ENCODE results near the gene SLC35D2.
"Not testable (repeated sequence)": the region's sequence is repeated elsewhere in the genome, so short reads cannot be mapped to it uniquely, and the experiment has no call there.

The SLC35D2 gene

GRCh38 chr9:96360976-96361375 lies 22.5 kb downstream of the SLC35D2 start:
- DNase-seq (ENCODE audit: low read depth), result no peak

- DNase-seq (ENCODE audit: low read depth), result not testable (repeated sequence)
These were observed 23.0 kb downstream of the SLC35D2 start for GRCh38 chr9:96360523-96360922.

GRCh38 chr9:96350866-96351265 lies 32.6 kb downstream of the SLC35D2 start:
- no peak for DNase-seq (ENCODE audit: low read depth)

GRCh38 chr9:96348261-96348660 lies 35.2 kb downstream of the SLC35D2 start:
- DNase-seq (ENCODE audit: low read depth), result no peak

- no peak for DNase-seq (ENCODE audit: low read depth)
These were observed 38.0 kb downstream of the SLC35D2 start for GRCh38 chr9:96345551-96345950.

GRCh38 chr9:96344458-96345180 lies 38.9 kb downstream of the SLC35D2 start:
- DNase-seq (ENCODE audit: low read depth), result no peak

GRCh38 chr9:96343515-96344360 lies 39.8 kb downstream of the SLC35D2 start:
- DNase-seq (ENCODE audit: low read depth), result no peak

GRCh38 chr9:96342571-96343245 lies 40.8 kb downstream of the SLC35D2 start:
- no peak for DNase-seq (ENCODE audit: low read depth)

- DNase-seq (ENCODE audit: low read depth), result no peak
These were observed 42.8 kb downstream of the SLC35D2 start for GRCh38 chr9:96340707-96341106.

- DNase-seq (ENCODE audit: low read depth), result no peak
These were observed 45.2 kb downstream of the SLC35D2 start for GRCh38 chr9:96338299-96338698.

- no peak for DNase-seq (ENCODE audit: low read depth)
These were observed 49.6 kb downstream of the SLC35D2 start for GRCh38 chr9:96333958-96334357.

- DNase-seq (ENCODE audit: low read depth), result no peak
These were observed 52.1 kb downstream of the SLC35D2 start for GRCh38 chr9:96331236-96331947.

- DNase-seq (ENCODE audit: low read depth), result peak; percentile 26
These were observed 55.7 kb downstream of the SLC35D2 start for GRCh38 chr9:96327694-96328352.

- no peak for DNase-seq (ENCODE audit: low read depth)
These were observed 60.3 kb downstream of the SLC35D2 start for GRCh38 chr9:96323169-96323568.

- not testable (repeated sequence) for DNase-seq (ENCODE audit: low read depth)
These were observed 60.8 kb downstream of the SLC35D2 start for GRCh38 chr9:96322736-96323135.

- DNase-seq (ENCODE audit: low read depth), result not testable (repeated sequence)
These were observed 61.3 kb downstream of the SLC35D2 start for GRCh38 chr9:96322210-96322609.

GRCh38 chr9:96321515-96321914 lies 62.0 kb downstream of the SLC35D2 start:
- DNase-seq (ENCODE audit: low read depth), result no peak

GRCh38 chr9:96320749-96321280 lies 62.7 kb downstream of the SLC35D2 start:
- no peak for DNase-seq (ENCODE audit: low read depth)

- no peak for DNase-seq (ENCODE audit: low read depth)
These were observed 64.5 kb downstream of the SLC35D2 start for GRCh38 chr9:96318921-96319565.

- peak; percentile 14 for DNase-seq (ENCODE audit: low read depth)
These were observed 66.1 kb downstream of the SLC35D2 start for GRCh38 chr9:96317335-96317980.
